Measurements from ENCODE around the gene DCAF11.
A peak's percentile ranks its signal among the peaks of the same experiment; 100 is the strongest.

Gene DCAF11

DNA sequence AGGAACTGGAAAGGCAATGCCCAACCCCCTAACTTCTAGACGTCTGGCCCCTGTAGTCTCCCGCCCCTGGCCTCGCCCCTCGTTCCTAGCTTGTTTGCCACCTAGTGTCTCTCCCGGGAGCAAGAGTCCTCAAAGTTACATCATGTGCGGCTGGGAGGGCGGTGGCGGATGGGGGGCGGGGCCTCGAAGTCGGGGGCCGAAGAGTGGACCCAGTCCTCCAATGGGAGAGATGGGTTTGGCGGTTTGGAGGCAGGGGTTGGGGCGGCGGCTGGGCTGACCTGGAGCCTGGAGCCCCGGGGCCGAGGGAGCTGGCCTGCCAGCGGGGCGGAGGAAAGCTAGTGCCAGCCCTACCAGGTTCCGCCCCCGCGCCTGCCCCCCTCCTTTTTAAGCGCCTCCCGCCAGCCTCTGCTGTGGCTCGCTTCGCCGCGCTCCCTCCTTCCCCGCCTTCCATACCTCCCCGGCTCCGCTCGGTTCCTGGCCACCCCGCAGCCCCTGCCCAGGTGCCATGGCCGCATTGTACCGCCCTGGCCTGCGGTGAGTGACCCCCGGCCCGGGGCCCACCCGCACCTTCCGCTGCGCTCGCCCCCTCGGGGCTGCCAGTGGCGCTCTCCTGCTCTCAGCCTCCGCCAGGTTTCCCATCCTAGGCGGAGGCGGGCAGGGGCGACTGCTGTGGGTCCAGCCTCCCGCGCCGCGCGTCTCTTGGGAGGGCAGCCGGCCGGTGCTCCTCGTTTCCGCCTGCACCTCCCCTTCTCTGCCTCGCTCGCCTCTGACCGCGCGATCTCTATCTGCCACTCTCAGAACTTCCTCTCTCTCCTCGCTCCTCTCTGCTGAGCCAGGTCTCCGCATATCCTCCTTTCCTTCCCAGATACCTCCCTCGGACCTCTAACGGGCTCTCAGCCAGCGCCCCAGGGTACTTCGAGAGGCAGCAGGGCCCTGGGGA lies 20.4 kb upstream of the DCAF11 start, which contains the start of gene PCK2:
TSS of gene PCK2 (plus strand) at position 411 of the 940 bp plus-strand sequence. CDS start at position 506, 95 bp downstream.
- H3K9ac ChIP-seq (ENCODE audit: low read length), result peak within 1 kb of the TSS; percentile 69
- no peaks in the 10 kb centered on the region for H3K27me3 ChIP-seq (ENCODE audit: control insufficient read depth, insufficient read depth, low read length)
- peaks cover under 1% of the 10 kb centered on the region for H3K36me3 ChIP-seq (ENCODE audit: control insufficient read depth, insufficient read depth, low read length)
- peaks cover 3% of the 10 kb centered on the region for H3K4me1 ChIP-seq (ENCODE audit: control insufficient read depth, insufficient read depth, low read length)
- peak within 1 kb of the TSS; percentile 69 for H3K4me3 ChIP-seq (ENCODE audit: low read length)
- peak within 1 kb of the TSS; percentile 86 for H3K27ac ChIP-seq (ENCODE audit: low read depth, low read length)

DNA sequence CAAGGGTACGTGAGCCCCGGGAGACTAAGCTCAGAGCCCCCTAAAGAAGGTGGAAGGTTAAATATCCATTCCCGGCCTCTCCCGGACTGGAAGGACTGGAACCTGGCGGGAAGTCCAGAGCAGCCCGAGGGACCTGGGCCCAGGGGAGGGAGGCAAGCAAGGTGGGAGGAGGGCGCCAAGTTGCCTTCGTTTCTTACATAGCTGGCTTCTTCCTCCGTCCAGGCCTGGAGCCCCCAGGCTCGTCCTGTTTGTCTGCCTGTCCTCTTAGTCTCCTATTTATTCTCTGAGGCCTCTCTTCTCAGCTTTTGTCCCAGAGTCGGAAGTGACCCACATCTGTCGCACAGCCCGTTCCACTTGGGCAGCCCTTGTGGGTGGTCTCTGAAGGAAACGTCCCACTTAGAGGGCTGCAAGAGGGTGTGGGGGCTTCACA lies 19.7 kb upstream of the DCAF11 start:
- Histone ChIP-seq H3K4me3 (ENCODE audit: low read length) (peak overlapping the region; percentile 69), H3K27ac (ENCODE audit: low read depth, low read length) (peak overlapping the region; percentile 86), H3K4me1 (ENCODE audit: control insufficient read depth, insufficient read depth, low read length) (peaks cover 3% of the 10 kb centered on the region)

DNA sequence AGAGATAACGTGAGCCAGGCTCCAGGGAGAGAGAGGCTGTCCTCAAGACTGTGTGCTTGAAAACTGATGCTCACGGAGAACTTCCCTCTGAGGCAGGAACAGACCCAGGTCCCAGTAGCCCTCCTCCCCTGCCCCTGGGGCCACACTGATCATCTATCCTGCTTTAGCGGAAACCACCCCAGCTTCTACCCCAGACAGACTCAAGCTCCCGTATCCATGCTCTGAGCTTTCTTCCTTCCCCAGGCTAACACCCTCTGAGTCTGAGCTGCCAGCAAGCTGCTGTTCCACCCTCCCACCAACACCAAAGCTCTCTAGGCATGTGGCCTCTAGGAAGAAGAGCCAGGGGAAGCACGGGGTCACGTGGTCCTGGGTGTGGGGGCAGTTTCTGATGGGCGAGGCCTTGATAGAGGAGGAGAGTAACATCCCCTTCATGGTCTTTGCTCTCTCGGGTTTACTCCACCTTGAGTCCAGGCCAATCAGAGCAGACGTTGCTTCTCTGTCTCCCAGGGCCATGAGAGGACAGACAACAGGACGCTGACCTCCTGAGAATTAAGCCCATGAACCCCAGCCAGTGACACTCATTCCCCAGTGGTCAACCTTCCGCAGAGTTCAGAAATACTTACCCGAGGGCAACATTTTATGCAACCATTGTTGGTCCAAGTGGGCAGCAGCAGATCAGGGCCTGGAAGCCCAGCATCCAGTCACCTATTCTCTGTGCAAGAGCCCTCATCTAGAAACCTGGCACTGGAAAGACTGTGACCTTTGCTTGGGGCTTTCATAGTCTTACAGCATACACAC lies 19.1 kb upstream of the DCAF11 start:
- Histone ChIP-seq H3K27me3 (ENCODE audit: control insufficient read depth, insufficient read depth, low read length) (no peaks in the 10 kb centered on the region), H3K36me3 (ENCODE audit: control insufficient read depth, insufficient read depth, low read length) (peaks cover 9% of the 10 kb centered on the region), H3K4me1 (ENCODE audit: control insufficient read depth, insufficient read depth, low read length) (peaks cover 3% of the 10 kb centered on the region), H3K27ac (ENCODE audit: low read depth, low read length) (no peak overlapping the region), H3K4me3 (ENCODE audit: low read length) (peak overlapping the region; percentile 69), H3K9ac (ENCODE audit: low read length) (peak overlapping the region; percentile 69)

More for the DNA sequence above, 19.7 kb upstream of the DCAF11 start:
- H3K9ac ChIP-seq (ENCODE audit: low read length), result peak overlapping the region; percentile 69
- H3K36me3 ChIP-seq (ENCODE audit: control insufficient read depth, insufficient read depth, low read length), result peaks cover 5% of the 10 kb centered on the region
- no peaks in the 10 kb centered on the region for H3K27me3 ChIP-seq (ENCODE audit: control insufficient read depth, insufficient read depth, low read length)

DNA sequence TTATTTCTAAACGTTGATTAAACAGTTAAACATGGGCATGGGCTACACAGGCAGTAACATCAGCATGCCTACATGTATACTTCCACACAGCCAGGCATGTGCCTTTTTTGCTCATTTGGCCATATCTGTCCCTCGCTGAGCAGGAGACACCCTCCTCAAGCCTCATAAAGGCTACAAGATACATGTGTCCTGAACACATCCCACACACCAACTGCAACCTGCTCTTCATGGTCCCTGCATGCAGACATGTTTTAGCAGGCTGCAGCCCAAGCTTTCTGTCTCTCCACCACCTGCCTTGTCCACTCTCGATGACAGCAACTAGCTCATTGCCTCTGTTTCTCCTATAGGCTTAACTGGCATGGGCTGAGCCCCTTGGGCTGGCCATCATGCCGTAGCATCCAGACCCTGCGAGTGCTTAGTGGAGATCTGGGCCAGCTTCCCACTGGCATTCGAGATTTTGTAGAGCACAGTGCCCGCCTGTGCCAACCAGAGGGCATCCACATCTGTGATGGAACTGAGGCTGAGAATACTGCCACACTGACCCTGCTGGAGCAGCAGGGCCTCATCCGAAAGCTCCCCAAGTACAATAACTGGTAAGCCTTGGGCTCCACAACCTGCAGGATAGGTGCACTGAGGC lies 17.9 kb upstream of the DCAF11 start:
- H3K4me3 ChIP-seq (ENCODE audit: low read length), result no peak overlapping the region
- peaks cover 3% of the 10 kb centered on the region for H3K4me1 ChIP-seq (ENCODE audit: control insufficient read depth, insufficient read depth, low read length)
- H3K27ac ChIP-seq (ENCODE audit: low read depth, low read length), result no peak overlapping the region
- peaks cover 13% of the 10 kb centered on the region for H3K36me3 ChIP-seq (ENCODE audit: control insufficient read depth, insufficient read depth, low read length)
- no peak overlapping the region for H3K9ac ChIP-seq (ENCODE audit: low read length)
- H3K27me3 ChIP-seq (ENCODE audit: control insufficient read depth, insufficient read depth, low read length), result no peaks in the 10 kb centered on the region

DNA sequence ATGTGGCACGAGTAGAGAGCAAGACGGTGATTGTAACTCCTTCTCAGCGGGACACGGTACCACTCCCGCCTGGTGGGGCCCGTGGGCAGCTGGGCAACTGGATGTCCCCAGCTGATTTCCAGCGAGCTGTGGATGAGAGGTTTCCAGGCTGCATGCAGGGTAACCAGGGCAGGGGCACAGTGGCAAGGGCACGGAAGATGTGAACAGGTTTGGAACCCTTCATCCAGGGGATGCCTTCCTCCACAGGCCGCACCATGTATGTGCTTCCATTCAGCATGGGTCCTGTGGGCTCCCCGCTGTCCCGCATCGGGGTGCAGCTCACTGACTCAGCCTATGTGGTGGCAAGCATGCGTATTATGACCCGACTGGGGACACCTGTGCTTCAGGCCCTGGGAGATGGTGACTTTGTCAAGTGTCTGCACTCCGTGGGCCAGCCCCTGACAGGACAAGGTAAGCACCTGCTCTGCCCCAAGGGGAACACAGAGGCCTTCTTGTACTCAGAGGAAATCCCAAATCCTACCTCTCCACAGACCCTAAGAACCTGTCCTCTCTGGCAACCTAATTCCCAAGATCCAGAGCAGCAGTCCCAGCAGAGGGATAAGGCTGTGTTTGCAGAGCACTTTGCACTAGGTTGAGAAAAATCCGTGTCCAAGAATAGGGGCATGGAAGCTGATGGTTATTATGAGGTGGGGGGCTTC lies 16.2 kb upstream of the DCAF11 start:
- Histone ChIP-seq H3K9ac (ENCODE audit: low read length) (no peak overlapping the region), H3K4me3 (ENCODE audit: low read length) (no peak overlapping the region), H3K27ac (ENCODE audit: low read depth, low read length) (no peak overlapping the region), H3K4me1 (ENCODE audit: control insufficient read depth, insufficient read depth, low read length) (peaks cover 3% of the 10 kb centered on the region), H3K27me3 (ENCODE audit: control insufficient read depth, insufficient read depth, low read length) (no peaks in the 10 kb centered on the region), H3K36me3 (ENCODE audit: control insufficient read depth, insufficient read depth, low read length) (peaks cover 13% of the 10 kb centered on the region)

DNA sequence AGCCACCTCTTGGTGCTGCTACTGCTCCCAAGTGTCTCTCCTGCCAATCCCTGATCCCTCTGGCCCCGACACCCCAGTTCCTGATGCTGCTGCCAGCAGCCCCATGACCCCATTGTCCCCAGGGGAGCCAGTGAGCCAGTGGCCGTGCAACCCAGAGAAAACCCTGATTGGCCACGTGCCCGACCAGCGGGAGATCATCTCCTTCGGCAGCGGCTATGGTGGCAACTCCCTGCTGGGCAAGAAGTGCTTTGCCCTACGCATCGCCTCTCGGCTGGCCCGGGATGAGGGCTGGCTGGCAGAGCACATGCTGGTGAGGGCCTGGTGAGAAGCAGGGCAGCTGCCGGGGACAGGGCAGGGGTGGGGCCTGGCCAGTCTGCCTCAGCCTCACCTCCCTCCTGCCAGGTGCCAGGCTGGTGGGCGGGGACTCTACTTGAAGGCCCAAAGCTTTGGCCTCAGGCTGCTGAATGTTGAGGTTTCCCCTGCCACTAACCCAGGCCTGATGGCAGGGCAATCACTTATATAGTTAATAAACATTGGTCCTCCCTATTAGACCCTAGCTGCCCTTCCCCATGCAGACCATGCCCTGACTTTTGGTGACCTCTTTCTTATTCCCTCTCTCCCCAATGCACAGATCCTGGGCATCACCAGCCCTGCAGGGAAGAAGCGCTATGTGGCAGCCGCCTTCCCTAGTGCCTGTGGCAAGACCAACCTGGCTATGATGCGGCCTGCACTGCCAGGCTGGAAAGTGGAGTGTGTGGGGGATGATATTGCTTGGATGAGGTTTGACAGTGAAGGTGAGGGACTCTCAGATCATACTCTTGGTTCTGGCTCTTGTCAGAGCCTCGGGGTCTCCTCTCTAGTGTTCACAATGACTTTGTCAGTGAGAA lies 15.4 kb upstream of the DCAF11 start:
- Histone ChIP-seq H3K4me3 (ENCODE audit: low read length) (no peak overlapping the region), H3K27ac (ENCODE audit: low read depth, low read length) (no peak overlapping the region), H3K9ac (ENCODE audit: low read length) (no peak overlapping the region), H3K4me1 (ENCODE audit: control insufficient read depth, insufficient read depth, low read length) (no peaks in the 10 kb centered on the region), H3K36me3 (ENCODE audit: control insufficient read depth, insufficient read depth, low read length) (peaks cover 13% of the 10 kb centered on the region), H3K27me3 (ENCODE audit: control insufficient read depth, insufficient read depth, low read length) (no peaks in the 10 kb centered on the region)

DNA sequence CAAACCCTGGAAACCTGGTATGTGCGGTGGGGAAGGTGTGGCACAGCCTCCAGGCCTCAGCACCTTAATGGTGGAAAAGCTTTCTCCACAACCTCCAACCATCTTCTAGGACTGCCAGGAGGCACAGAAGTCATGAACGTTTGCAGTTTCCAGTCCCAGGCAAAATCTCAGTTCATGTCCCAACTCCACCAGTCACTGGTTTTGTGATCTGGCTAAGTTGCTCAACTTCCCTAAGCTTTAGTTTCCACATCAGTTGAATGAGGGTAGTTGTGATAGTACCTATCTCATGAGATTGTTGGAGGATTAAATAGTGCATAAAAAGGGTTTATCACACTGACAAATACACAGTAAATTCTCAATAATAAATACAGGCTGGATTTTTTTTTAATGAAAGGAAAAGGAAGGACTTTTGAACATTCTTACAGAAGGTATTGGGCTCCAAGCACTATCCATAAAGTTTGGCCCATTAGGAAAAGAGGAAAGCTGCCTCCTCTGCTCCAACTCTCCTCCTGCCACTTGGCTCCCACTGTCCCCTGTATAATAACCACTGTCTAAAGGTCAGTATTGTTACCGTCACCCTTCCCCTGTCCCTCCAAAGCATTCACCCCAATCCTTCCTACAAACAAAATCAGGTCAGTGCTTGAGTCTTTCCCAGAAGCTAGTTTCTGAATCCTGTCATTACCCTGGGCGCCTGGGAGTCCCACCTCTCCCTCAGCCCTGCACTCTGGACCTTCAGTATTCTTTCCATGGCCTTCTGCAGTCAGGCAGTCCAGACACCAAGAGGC lies 14.2 kb upstream of the DCAF11 start:
- no peak overlapping the region for H3K4me3 ChIP-seq (ENCODE audit: low read length)
- no peaks in the 10 kb centered on the region for H3K4me1 ChIP-seq (ENCODE audit: control insufficient read depth, insufficient read depth, low read length)
- no peak overlapping the region for H3K9ac ChIP-seq (ENCODE audit: low read length)
- H3K27ac ChIP-seq (ENCODE audit: low read depth, low read length), result no peak overlapping the region
- H3K27me3 ChIP-seq (ENCODE audit: control insufficient read depth, insufficient read depth, low read length), result no peaks in the 10 kb centered on the region
- peaks cover 13% of the 10 kb centered on the region for H3K36me3 ChIP-seq (ENCODE audit: control insufficient read depth, insufficient read depth, low read length)

DNA sequence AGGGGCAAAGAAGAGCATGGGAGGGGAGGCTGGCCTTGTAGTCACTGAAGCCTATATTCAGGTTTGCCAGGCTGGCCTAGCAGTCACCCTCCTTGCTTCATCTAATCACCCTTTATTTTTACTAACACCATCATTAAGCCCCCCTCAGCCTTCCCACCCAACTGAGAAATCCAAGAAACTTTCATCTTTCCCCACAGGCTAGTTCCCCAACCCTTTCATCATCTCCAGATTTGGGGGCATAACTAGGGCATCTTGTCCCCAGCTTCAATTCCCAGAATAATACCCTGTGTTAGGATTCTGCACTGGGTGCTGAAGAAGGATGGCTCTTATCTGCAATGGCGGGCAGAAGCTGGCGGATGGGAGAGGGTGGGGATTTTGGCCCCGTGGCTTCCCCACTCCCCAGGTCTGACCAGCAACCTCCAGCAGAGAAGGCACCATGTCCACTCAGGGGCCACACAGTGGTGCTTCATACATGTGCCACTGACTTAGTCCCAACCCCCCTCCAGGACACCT lies 13.5 kb upstream of the DCAF11 start:
- H3K4me3 ChIP-seq (ENCODE audit: low read length), result no peak overlapping the region
- H3K9ac ChIP-seq (ENCODE audit: low read length), result no peak overlapping the region
- peaks cover 13% of the 10 kb centered on the region for H3K36me3 ChIP-seq (ENCODE audit: control insufficient read depth, insufficient read depth, low read length)
- H3K27ac ChIP-seq (ENCODE audit: low read depth, low read length), result no peak overlapping the region
- H3K4me1 ChIP-seq (ENCODE audit: control insufficient read depth, insufficient read depth, low read length), result no peaks in the 10 kb centered on the region
- no peaks in the 10 kb centered on the region for H3K27me3 ChIP-seq (ENCODE audit: control insufficient read depth, insufficient read depth, low read length)

DNA sequence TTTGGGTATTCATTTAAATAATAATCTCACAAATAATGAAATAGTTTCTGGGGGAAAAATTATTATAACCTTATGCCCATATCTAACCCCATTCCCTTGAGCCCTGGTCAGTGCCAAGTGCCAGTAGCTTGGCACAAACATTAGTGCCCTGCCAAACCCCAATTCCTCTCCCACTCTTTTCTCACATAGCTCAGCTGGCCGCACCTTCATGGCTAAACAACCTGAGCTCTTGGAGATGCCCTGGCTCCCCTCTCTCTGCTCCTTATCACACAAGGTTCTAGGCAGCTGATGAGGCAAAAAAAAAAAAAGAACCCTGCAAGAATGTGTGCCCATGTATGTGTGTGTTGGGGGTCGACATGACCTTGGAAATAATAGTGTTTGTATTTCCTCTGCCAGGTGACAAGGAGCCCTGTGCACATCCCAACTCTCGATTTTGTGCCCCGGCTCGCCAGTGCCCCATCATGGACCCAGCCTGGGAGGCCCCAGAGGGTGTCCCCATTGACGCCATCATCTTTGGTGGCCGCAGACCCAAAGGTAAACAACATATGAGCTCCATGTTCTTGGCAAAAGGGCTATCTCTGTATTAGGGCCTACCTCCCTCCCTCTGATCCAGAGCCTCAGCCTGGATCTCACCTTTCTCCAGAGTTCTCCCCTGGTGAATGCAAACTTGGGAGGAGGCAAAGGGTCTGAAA lies 12.1 kb upstream of the DCAF11 start:
- H3K27ac ChIP-seq (ENCODE audit: low read depth, low read length), result no peak overlapping the region
- no peak overlapping the region for H3K9ac ChIP-seq (ENCODE audit: low read length)
- H3K36me3 ChIP-seq (ENCODE audit: control insufficient read depth, insufficient read depth, low read length), result peaks cover 13% of the 10 kb centered on the region
- no peaks in the 10 kb centered on the region for H3K27me3 ChIP-seq (ENCODE audit: control insufficient read depth, insufficient read depth, low read length)
- no peak overlapping the region for H3K4me3 ChIP-seq (ENCODE audit: low read length)
- H3K4me1 ChIP-seq (ENCODE audit: control insufficient read depth, insufficient read depth, low read length), result no peaks in the 10 kb centered on the region

DNA sequence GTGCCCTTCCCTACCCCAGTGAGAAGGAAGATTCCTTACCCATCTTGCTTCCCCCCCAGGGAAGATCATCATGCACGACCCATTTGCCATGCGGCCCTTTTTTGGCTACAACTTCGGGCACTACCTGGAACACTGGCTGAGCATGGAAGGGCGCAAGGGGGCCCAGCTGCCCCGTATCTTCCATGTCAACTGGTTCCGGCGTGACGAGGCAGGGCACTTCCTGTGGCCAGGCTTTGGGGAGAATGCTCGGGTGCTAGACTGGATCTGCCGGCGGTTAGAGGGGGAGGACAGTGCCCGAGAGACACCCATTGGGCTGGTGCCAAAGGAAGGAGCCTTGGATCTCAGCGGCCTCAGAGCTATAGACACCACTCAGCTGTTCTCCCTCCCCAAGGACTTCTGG lies 11.1 kb upstream of the DCAF11 start:
- Histone ChIP-seq H3K4me3 (ENCODE audit: low read length) (no peak overlapping the region), H3K27me3 (ENCODE audit: control insufficient read depth, insufficient read depth, low read length) (no peaks in the 10 kb centered on the region), H3K4me1 (ENCODE audit: control insufficient read depth, insufficient read depth, low read length) (no peaks in the 10 kb centered on the region), H3K9ac (ENCODE audit: low read length) (no peak overlapping the region), H3K36me3 (ENCODE audit: control insufficient read depth, insufficient read depth, low read length) (peaks cover 13% of the 10 kb centered on the region), H3K27ac (ENCODE audit: low read depth, low read length) (no peak overlapping the region)
